Epithelial cell of proximal tubule (primary cell): ENCODE data around the gene ADIPOR2. TPM values are rescaled to one million over a fixed set of nuclear protein-coding genes. Genes with fewer than 3 reads are reported as not detected.

Source experiments
- DNase-seq: peaks from one replicate; pipeline ENCODE4 v3.0.0-alpha.2; 2011; ENCODE audit warnings: low read depth
- H3K4me3 ChIP-seq: 2 replicates; pipeline ENCODE4 v1.5.1; 2011; ENCODE audit warnings: low read depth, mild to moderate bottlenecking, low read length
- CTCF ChIP-seq: conservative IDR thresholded peaks from 2 replicates; pipeline ENCODE4 v1.5.1; 2012; ENCODE audit warnings: low read depth, mild to moderate bottlenecking, low read length
- total RNA-seq: library from RNA; depleted of rRNA; stranded (reverse); fragments of >200 nt; gene quantifications from 2 replicates; pipeline ENCODE4 v1.2.3, GENCODE V29; 2015

The ADIPOR2 gene
- total RNA-seq, 1 donor from 2014 or later = 22.8 TPM

DNA sequence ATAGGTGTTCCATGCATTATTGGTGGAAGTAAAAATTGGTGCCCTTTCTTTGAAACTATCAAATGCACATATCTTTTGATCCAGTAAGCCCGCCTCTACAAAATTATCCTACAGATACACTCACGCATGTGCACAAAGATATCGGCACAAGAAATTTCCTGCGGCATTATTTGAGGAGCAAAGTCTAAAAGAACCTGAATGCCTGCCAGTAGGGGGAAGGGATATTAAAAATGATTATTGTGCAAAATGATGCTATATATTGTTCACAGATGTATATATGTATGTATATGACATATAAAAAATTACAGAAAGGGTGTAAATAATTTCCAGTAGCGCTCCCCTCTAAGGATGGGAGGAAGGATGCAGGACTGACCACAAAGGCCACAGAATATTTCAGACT is 24.7 kb upstream of the ADIPOR2 start:
- no peak overlapping the region for H3K4me3 ChIP-seq
- no peak for DNase-seq
- TF ChIP-seq CTCF = no peak

GRCh38 chr12:1666685-1667162 is 24.1 kb upstream of the ADIPOR2 start:
- H3K4me3 ChIP-seq = no peak overlapping the region
- DNase-seq = no peak
- no peak for TF ChIP-seq CTCF

DNA sequence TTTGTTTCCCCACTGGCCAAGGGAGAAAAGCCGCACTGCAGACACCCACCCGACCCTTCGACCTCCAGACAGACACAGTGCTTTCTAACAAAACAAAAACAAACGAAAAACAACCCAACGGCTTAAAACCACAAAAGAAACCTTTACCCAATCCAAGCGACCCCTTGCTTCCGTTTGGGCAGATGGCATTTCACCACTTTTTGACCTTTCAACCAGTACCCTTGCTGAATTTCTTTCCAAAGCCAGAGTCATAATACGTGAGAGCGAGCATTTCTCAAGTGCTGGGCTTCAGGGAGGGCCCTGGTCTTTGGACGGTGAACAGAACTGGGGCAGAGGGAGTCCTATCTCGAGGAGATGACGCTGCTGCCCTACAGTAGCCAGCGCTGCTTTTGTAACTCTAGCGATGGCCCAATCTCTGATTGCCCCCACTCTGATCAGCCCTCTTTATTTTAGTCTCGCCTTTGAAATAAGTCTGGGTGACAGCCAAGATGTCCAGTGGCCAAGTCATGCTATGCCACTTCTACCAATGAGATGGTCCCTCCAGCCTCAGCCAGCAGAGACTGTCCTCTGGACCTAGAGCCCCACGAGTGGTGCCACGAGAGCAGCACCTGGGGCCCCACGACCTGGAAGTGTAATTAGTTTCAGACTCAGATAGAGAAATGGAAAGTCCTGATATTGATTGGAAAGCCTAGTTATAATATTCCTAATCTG is 21.9 kb upstream of the ADIPOR2 start:
- TF ChIP-seq CTCF = no peak
- H3K4me3 ChIP-seq = no peak overlapping the region
- DNase-seq = no peak

- no peak for TF ChIP-seq CTCF
- H3K4me3 ChIP-seq = no peak overlapping the region
- DNase-seq = no peak
These were observed 20.3 kb upstream of the ADIPOR2 start for GRCh38 chr12:1670358-1671268.

DNA sequence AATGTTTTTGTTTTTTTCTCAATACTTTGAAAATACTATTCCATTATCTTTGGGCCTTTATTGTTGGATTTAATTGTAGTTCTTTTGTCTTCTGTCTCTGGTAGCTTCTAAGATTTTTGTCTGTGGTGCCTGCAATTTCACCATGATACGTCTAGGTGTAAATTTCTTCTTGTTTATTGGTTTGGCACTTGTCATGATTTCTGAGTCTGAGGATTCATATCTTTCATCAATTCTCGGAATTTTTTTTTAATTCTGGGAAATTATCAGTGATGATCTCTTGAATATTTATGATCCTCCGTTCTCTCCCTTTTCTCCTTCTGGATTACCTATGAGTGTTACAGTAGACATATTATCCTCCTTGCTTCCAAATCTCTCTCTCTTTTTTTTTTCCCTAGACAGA is 14.8 kb upstream of the ADIPOR2 start:
- no peak for TF ChIP-seq CTCF
- H3K4me3 ChIP-seq = no peak overlapping the region
- DNase-seq = no peak

DNA sequence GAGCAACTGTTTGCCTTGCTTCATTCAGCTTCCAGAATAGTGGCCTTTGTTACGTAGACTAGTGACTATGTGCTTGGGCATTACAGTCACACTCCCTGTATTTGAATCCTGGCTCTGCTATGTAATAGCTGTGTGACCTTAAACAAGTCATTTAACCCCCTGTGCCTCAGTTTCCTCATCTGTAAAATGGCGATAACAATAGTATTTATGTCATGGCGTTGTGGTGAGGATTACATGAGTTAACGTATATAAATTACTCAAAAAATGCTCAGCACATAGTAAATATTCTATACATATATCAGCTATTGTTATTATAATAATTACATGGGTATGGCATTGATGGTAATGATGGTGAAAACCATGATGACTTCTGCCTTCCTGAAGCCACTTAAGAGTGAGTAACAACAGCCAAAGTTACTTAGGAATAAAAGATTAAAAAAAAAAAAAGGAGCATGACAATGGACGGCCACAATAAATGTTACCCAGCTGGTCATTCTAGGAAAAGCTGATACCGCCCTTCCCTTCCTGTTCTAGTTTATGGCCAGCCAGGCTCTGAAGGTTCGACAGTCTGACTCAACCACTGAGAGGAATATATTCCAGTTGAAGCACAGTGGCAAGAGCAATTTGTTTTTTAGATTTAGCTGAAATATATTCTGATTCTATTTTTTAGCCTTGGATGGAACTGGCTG is 9.9 kb upstream of the ADIPOR2 start:
- TF ChIP-seq CTCF = no peak
- H3K4me3 ChIP-seq = no peak overlapping the region
- no peak for DNase-seq
